Stimulated activated CD8-positive, alpha-beta memory T cell treated with anti-CD3 and anti-CD28 coated beads, Interleukin-2, amount 100 ng/mL, for 1 hour (primary cell): ENCODE measurements around the gene ZFX.

Experiments used
- DNase-seq, 2 donors: peaks; one replicate each; pipeline ENCODE4 v3.0.0-alpha.2; 2020; ENCODE audit warnings: low read depth in 2 of 2

Gene ZFX

DNA sequence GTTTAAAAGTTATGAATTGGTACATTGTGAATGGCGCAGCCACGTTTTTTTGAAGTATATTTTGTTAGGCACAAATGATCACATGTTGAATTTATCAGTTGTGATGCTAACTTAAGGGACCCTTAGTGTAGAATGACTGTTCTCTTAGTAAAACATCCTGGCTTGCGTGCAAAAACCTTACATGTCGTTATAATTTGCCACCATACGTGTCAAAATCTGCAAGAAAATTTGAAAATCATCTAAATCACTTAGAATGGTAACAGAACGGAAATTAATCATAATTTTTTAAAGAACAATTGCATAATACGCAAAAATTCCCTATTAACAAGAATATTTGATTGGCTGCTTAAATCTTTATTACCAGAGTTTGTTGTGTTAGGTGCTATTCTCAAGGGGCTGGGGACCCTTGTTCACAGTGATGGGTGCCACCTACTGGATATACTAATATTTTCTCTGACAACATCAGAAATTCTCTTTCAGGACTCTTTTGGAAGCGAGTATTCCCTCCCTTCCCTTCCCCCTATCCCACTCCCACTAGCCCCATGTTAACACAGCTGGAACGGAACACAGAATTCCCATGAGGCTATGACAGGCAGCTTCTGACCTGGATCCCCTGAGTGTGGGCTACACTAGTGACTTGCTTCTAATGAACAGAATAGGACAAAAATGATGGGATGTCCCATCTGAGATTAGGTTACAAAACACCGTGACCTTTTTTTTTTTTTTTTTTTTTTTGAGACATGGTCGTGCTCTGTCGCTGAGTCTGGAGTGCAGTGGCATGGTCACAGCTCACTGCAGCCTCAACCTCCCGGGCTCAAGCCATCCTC, 92.5 kb downstream of the ZFX start:
- no peak for DNase-seq

DNA sequence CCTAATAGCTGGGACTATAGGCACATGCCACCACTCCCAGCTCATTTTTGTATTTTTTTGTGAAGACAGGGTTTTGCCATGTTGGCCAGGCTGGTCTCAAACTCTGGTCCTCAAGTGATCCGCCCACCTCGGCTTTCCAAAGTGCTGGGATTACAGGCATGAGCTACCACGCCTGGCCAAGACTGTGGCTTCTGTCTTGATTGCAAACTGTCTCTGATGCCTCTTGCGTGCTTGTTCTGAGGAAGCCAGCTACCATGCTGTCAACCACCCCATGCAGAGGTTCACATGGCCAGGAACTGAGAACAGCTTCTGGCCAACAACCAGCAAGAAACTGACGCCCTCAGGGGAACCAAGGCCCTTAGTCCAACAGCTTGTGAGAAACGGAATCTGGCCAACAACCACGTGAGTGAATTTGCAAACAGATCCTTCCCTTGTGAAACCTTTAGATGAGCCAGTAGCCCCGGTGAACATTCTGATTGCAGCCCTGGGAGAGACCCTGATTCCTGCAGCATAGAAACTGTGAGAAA, 93.2 kb downstream of the ZFX start:
- DNase-seq: no peak

DNA sequence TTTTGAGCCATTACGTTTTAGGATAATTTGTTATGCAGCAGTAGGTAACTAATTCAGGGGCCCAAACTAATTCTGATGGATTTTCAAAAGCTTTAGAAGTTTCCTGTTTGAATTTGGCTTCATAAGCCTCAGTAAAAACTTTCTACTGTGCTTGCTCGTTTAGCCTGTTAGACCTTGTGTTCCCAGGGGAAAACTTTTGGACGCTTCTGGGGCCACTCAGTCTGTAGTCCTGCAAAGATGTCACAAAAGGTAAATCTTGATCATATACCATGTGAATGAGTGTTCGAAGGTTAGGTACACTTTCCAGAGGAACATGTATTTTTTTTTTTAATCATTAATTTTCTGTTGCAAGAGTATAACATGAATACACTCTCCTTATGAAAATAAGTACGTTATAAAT, 93.7 kb downstream of the ZFX start:
- DNase-seq: no peak

DNA sequence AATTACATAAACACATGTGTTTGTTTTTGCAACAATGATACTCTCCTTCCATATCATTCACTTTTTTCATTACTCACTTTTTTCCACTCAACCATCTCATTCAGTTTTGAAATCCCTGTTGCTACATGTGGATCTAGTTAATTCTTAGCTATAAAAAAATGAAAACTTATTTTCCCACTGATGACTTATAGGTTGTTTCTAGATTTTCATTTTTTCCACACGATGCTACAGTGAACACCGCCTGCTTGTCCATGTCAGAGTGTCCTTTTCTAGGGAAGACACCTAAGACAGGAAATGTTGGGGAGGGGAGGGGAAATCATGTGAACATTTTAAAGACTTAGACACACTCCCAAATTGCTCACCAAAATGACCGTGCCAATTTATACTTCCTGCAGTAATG, 94.2 kb downstream of the ZFX start:
- DNase-seq: no peak

- DNase-seq: no peak
Observed at GRCh38 chrX:24245202-24245601, 95.7 kb downstream of the ZFX start.

- DNase-seq: no peak
Observed at GRCh38 chrX:24248042-24248441, 98.5 kb downstream of the ZFX start.

GRCh38 chrX:24253030-24253429, 103.5 kb downstream of the ZFX start:
- DNase-seq: no peak

DNA sequence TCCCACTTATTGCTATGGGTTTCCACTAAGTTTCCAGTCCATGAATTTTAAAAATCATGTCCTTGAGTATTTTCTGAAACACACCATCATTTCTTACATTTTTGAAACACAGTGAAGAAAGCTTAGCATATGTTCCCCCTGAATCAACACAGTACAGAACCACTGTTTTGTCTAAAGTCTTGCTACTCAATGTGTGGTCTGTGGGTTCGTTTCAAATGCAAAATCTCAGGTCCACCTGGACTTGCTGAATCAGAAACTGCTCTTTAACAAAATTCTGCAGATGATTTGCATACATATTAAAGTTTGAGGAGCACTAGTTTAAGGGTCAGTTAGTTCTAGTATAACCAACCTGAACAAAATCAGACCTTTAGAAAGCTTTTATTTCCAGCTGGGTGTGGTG, 103.9 kb downstream of the ZFX start:
- no peak for DNase-seq

GRCh38 chrX:24257011-24257410, 107.5 kb downstream of the ZFX start:
- DNase-seq: no peak

DNA sequence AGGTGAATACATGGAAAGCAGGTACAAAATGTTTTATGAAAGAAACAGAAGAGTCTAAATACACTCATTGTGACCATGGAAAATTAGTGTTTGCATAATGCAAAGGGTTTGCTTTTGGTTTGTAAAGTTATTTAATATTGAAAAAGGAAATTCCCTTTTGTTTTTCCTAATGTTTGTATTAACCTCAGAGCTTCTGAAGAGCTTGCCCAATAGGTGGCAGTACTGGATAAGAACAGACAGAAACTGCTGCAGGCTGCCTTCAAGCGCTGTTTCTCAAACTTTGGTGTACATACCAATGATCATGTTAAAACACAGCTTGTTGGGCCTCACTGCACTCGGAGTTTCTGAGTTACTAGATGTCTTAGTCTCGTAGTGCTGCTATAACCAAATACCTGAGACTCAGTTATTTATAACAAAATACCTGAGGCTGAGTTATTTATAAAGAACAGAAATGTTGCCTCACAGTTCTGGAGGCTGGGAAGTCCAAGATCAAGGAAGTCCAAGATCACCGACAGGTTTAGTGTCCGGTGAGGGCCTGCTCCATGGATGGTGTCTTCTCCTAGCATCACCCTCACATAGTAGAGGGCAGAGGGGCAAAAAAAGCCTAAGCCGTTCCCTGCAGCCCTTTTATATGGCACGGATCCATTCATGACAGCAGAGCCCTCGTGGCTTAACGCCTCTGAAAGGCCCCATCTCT, 110.2 kb downstream of the ZFX start:
- no peak for DNase-seq

DNA sequence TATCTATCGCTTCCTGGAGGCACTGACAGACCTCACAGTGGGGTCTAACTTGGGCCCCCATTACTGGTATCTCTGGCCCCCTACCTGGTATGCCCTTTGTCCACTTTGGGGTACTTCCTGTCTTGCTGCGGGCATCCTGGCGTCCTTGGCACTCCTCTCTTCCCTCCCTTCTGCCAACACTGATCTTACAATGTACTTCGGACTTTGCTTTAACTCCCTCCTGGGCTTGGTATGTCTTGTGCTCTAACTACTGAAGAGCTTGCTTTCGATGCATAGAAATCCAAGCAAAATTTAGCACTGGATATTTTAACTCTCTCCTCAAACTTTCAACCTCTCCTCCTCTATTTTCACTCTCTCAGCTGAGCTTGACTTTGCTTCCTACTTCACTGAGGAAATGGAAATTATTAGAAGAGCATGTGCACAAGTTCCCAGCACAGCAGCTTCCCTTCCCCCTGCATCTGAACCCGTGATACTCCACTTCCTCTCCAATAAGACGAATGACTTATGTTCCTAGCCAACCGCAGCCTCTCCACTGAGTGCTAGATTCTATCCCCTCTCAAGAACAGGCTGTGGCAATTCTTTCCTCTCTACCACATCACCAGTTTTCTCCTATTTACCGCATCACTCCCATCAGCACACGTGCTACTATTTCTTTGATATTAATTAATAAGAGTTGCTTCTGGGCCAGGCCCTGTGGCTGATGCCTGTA, 111.5 kb downstream of the ZFX start:
- no peak for DNase-seq

DNA sequence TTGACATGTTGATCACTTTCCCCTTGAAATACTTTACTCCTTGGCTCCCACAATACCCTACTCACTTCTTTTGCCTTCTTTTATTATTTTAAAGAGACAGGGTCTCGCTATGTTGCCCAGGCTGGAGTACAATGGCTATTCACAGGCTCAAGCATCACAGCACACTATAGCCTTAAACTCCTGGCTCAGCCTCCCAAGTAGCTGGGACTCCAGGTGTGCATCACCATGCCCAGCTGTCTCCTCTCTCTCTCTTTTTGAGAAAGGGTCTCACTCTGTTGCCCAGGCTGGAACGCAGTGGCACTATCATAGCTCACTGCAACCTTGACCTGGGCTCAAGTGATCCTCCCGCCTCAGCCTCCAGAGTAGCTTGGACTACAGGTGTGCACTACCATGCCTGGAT, 112.8 kb downstream of the ZFX start:
- no peak for DNase-seq

DNA sequence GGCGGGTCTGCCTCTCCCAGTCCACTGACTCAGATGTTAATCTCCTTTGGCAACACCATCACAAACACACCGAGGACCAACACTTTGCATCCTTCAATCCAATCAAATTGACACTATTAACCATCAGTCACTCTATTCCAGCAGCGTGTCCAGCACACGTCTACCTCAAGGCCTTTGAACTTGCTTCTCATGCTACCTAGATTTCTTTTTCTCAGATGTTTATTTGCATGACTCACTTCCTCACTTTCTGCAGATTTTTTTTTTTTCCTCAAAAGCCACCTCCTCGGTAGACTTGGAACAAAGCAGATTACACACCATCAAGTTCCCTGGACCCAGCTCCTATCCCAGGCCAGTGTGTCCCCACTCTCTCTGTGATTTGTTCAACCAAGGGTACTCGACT, 114.9 kb downstream of the ZFX start:
- DNase-seq: no peak
